Keratinocyte (primary cell): Measurements from ENCODE around the gene CLIP2.

Source experiments
- EZH2 ChIP-seq: IDR thresholded peaks from one replicate; pipeline ENCODE4 v1.6.1; 2012; ENCODE audit warnings: inconsistent platforms, mild to moderate bottlenecking, low read length, moderate library complexity
- TF ChIP-seq, protein P1 (sequence below), 3 experiments: IDR thresholded peaks in 1 of 3; conservative IDR thresholded peaks in 1 of 3; optimal IDR thresholded peaks in 1 of 3; 2 replicates in 2 of 3; 3 replicates in 1 of 3; pipeline versions ENCODE3 to v1.5.1; 2011; ENCODE audit warnings: low read length in 3 of 3, mild to moderate bottlenecking in 3 of 3, moderate library complexity in 2 of 3, control low read depth in 1 of 3, inconsistent platforms in 1 of 3; ENCODE audit not compliant: insufficient read depth in 2 of 3; ENCODE audit errors: extremely low read depth in 1 of 3

DNA sequence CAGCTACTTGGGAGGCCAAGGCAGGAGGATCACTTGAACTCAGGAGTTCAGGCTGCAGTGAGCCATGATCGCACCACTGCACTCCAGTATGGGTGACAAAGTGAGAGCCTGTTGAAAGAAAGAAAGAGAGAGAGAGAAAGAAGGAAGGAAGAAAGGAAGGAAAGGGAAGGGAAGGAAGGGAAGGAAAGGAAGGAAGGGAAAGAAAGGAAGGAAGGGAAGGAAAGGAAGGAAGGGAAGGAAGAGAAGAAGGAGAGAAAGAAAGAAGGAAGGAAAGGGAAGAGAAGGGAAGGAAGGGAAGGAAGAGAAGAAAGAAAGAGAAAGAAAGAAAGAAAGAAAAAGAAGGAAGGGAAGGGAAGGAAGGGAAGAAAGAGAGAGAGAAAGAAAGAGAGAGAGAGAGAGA lies 61.5 kb downstream of the CLIP2 start:
- TF ChIP-seq EZH2 = no peak
- TF ChIP-seq, protein P1, sequence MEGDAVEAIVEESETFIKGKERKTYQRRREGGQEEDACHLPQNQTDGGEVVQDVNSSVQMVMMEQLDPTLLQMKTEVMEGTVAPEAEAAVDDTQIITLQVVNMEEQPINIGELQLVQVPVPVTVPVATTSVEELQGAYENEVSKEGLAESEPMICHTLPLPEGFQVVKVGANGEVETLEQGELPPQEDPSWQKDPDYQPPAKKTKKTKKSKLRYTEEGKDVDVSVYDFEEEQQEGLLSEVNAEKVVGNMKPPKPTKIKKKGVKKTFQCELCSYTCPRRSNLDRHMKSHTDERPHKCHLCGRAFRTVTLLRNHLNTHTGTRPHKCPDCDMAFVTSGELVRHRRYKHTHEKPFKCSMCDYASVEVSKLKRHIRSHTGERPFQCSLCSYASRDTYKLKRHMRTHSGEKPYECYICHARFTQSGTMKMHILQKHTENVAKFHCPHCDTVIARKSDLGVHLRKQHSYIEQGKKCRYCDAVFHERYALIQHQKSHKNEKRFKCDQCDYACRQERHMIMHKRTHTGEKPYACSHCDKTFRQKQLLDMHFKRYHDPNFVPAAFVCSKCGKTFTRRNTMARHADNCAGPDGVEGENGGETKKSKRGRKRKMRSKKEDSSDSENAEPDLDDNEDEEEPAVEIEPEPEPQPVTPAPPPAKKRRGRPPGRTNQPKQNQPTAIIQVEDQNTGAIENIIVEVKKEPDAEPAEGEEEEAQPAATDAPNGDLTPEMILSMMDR (optimal IDR thresholded peaks at IDR 0.05 in 1 of 3, IDR thresholded peaks at IDR 0.05 in 1 of 3, conservative IDR thresholded peaks at IDR 0.05 in 1 of 3; ENCODE audit: extremely low read depth in 1 of 3, insufficient read depth in 2 of 3, low read length in 3 of 3) = no peak
